ENCODE data around the gene OR4F17. TPM values are rescaled to one million over a fixed set of nuclear protein-coding genes. Genes with fewer than 3 reads are reported as not detected.
"Not testable (repeated sequence)": the region's sequence is repeated elsewhere in the genome, so short reads cannot be mapped to it uniquely, and the experiment has no call there.

Gene OR4F17
- total RNA-seq, result not detected
- long read RNA-seq, result 0 reads

GRCh38 chr19:106804-107203, at the start of gene OR4F17:
Gene OR4F17, plus strand, starts transcription at chr19:107104. Its CDS starts 3,575 bp downstream, at chr19:110679.
- H3K4me3 ChIP-seq; H3K4me1 ChIP-seq; DNase-seq; intact Hi-C loops (cut with DNase I); H3K27me3 ChIP-seq; ATAC-seq; H3K27ac ChIP-seq; H3K36me3 ChIP-seq; H3K9me3 ChIP-seq: not testable (repeated sequence)

- DNase-seq, result peak; percentile 7 to 42 (median 41)
- H3K9me3 ChIP-seq; intact Hi-C loops (cut with DNase I); H3K4me3 ChIP-seq; H3K4me1 ChIP-seq; ATAC-seq; H3K27ac ChIP-seq; H3K27me3 ChIP-seq; H3K36me3 ChIP-seq: not testable (repeated sequence)
- WGBS (ENCODE audit: insufficient coverage, low coverage, low lambda C conversion rate, missing lambda C conversion rate), result no CpG with 5 or more reads among the region's 54 CpGs
These were observed 36.1 kb upstream of the OR4F17 start for GRCh38 chr19:70793-71192.

GRCh38 chr19:82864-83263, 24.0 kb upstream of the OR4F17 start:
- intact Hi-C loops (cut with DNase I); H3K27me3 ChIP-seq; ATAC-seq; H3K36me3 ChIP-seq; H3K4me1 ChIP-seq; DNase-seq; H3K9me3 ChIP-seq; H3K27ac ChIP-seq; H3K4me3 ChIP-seq: not testable (repeated sequence)

GRCh38 chr19:83626-84025, 23.3 kb upstream of the OR4F17 start:
- H3K27ac ChIP-seq; DNase-seq; H3K4me3 ChIP-seq; intact Hi-C loops (cut with DNase I); H3K36me3 ChIP-seq; H3K4me1 ChIP-seq; ATAC-seq; H3K27me3 ChIP-seq; H3K9me3 ChIP-seq: not testable (repeated sequence)
- no CpG with 5 or more reads among the region's 1 CpG for WGBS (ENCODE audit: insufficient coverage, low coverage, low lambda C conversion rate, missing lambda C conversion rate)

GRCh38 chr19:90678-91077, 16.2 kb upstream of the OR4F17 start:
- H3K9me3 ChIP-seq; ATAC-seq; H3K4me3 ChIP-seq; H3K36me3 ChIP-seq; H3K27ac ChIP-seq; DNase-seq; H3K27me3 ChIP-seq; H3K4me1 ChIP-seq; intact Hi-C loops (cut with DNase I): not testable (repeated sequence)
- 56% methylated on average over 4 of the region's 4 CpGs for WGBS (ENCODE audit: insufficient coverage, low coverage, low lambda C conversion rate, missing lambda C conversion rate)

GRCh38 chr19:94794-95193, 12.1 kb upstream of the OR4F17 start:
- DNase-seq; H3K27ac ChIP-seq; H3K9me3 ChIP-seq; intact Hi-C loops (cut with DNase I); H3K36me3 ChIP-seq; H3K4me3 ChIP-seq; H3K27me3 ChIP-seq; ATAC-seq; H3K4me1 ChIP-seq: not testable (repeated sequence)
- WGBS (ENCODE audit: insufficient coverage, low coverage, low lambda C conversion rate, missing lambda C conversion rate), result no CpG with 5 or more reads among the region's 1 CpG

- H3K9me3 ChIP-seq; H3K27me3 ChIP-seq; DNase-seq; H3K4me1 ChIP-seq; H3K27ac ChIP-seq; ATAC-seq; intact Hi-C loops (cut with DNase I); H3K4me3 ChIP-seq; H3K36me3 ChIP-seq: not testable (repeated sequence)
- WGBS (ENCODE audit: insufficient coverage, low coverage, low lambda C conversion rate, missing lambda C conversion rate), result no CpG with 5 or more reads among the region's 3 CpGs
These were observed 9.3 kb upstream of the OR4F17 start for GRCh38 chr19:97647-98046.

- H3K27me3 ChIP-seq; DNase-seq; ATAC-seq; H3K9me3 ChIP-seq; H3K4me3 ChIP-seq; intact Hi-C loops (cut with DNase I); H3K36me3 ChIP-seq; H3K27ac ChIP-seq; H3K4me1 ChIP-seq: not testable (repeated sequence)
- WGBS (ENCODE audit: insufficient coverage, low coverage, low lambda C conversion rate, missing lambda C conversion rate), result no CpG with 5 or more reads among the region's 5 CpGs
These were observed 13.7 kb downstream of the OR4F17 start for GRCh38 chr19:120443-121140.

Other genes with a start within 250 kb of the OR4F17 start
- 1 to 10 TPM in 5 of 6 experiments, under 1 TPM in 1; 0.83 to 2.7 (median 1.8) TPM for gene PLPP2, start 184.3 kb downstream of the OR4F17 start, total RNA-seq
- 1 to 10 TPM; 3.1 to 7.3 (median 4.5) TPM for gene MIER2, start 237.7 kb downstream of the OR4F17 start, total RNA-seq